HG03060 (cell line): Measurements from ENCODE around the gene NCKIPSD.

Experiments used
- ATAC-seq: cut with Tn5 transposase; IDR thresholded peaks from one replicate; pipeline ENCODE4 v1.9.1; 2021; ENCODE audit warnings: low read depth, moderate number of reproducible peaks; ENCODE audit not compliant: unreplicated experiment

NCKIPSD gene

GRCh38 chr3:48679411-48680391 lies 6.0 kb downstream of the NCKIPSD start:
- no peak for ATAC-seq

DNA sequence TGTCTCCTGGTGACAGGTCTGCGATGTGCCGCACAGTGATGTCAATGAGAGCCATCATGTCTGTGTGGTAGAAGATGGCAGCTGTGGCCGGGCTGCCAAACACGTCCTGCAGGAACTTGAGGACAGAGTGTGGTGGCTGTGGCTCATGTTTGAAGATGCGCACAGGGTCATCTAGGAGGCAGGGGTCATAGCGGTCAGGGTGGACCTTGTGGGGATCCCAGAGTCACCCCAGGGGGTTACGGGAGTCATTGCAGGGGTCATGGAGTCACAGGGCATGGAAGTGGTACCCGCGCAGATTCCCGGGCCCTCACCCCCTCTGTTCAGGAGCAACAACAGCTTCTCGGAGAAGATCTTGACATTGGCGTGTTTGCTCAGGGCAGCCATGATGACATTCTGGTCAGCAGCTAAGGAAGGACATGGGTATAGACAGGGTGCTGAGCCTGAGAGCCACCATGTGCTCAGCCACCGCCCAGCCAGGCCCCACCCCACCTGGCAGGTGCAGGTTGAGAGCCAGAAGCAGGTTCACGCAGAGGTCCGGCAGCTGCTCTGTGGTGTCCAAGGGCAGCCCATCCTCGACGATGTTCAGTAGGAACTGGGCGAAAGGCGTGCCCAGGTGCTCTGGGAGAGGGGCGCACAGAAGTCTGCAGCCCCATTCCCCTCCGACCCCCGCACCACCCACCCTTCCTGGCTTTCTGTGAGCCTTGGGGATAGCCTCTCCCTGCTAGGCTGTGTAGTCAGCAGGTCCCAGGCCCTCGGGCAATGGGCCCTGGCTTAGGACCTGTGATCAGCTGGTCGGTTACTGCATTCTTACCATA lies 6.9 kb downstream of the NCKIPSD start:
- no peak for ATAC-seq

- ATAC-seq = no peak
Observed at GRCh38 chr3:48678056-48678455, 7.7 kb downstream of the NCKIPSD start.

- ATAC-seq = no peak
Observed at GRCh38 chr3:48674505-48674904, 11.2 kb downstream of the NCKIPSD start.

GRCh38 chr3:48672522-48672921 lies 13.2 kb downstream of the NCKIPSD start:
- no peak for ATAC-seq

DNA sequence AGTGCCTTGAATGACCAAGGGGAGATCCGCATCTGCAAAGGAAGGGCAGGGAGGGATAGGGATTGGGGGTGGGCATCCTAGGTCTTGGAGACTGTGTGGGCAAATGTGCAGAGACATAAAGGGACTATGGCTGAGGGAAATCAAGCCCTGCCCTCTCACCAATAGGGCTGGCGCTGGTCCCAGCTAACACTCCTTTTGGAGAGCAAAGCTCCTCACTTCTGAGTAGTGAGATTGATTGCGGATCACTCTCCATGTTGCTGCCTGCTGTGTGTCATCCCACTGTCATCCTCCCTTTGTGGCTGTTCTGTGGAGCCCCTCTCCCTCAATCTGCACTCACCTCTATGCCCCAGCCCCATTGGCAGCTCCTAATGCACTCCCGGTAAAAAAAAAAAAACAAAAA lies 20.8 kb downstream of the NCKIPSD start:
- ATAC-seq = no peak

- ATAC-seq = no peak
Observed at GRCh38 chr3:48664313-48664644, 21.4 kb downstream of the NCKIPSD start.

GRCh38 chr3:48663489-48664312 lies 22.0 kb downstream of the NCKIPSD start:
- ATAC-seq = peak; percentile 71

DNA sequence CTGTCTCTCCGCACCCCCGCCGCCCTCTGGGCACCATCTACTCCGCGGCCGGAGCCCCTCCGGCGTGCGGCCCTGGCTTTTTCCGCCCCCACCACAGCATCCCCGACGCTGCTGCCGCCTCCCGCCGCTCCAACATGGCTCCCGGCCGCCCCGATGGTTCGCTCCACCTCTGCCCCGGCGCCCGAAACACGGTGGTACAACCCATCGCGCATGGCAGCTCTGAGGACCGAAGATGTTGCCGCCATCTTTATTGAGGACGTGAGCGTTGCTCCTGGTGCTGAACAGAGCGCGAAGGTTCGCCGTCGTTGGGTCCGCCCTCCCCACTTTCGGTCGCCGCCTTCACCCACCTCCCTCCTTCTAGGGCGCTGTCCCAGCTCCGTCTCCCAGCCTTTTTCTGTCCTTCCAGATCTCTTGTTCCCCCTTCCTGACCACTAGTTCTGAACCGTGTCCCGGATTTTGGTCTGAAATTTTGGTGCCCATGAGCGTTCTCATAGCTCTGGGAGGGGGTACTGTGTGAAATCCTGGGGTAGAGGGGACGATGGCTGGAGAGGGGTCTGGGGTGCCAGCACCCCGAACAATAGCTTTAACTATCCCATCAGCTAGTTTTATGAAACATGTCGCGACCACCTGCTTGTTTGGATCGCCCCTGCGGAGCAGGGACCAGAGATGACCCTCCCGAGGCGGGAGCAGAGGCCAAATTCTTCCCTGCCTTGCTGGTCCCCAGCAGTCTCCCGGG lies 22.8 kb downstream of the NCKIPSD start, which contains the start of gene CELSR3:
Gene CELSR3, minus strand, starts transcription at position 134 of the 736 bp plus-strand sequence. CDS start 252 bp downstream, outside the sequence.
- ATAC-seq = no peak

- no peak for ATAC-seq
Observed at GRCh38 chr3:48662145-48662752, 23.5 kb downstream of the NCKIPSD start.

DNA sequence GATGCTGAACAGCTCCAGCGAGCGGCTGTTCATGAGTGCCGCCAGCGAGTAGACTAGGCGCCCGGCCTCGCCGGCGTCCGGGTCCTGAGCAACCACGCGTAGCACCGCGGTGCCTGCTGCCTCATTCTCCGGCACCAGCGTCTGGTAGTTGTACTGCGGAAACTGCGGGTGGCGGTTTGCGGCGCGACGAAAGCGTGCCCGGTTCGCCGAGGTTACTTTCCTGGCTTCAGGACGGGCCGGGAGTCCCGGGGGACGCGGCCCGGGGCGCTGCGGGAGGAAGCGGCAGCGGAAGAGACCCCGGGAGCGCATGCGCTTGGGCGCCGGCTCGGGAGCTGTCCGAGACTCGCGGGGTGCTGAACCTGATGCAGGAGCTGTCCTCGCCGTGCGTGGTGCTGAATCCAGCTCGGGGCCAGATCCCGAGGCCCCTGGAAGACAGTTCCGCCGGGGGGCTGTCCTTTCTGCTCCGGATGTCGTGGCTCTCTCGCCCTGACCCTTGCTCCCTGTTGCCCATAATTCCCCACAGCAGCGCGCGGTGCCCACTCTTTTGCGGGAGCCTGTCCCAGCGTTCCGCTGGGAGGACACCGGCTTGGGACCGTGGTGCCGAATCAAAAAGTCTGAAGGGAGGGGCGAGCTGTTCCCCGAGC lies 24.1 kb downstream of the NCKIPSD start:
- no peak for ATAC-seq

GRCh38 chr3:48660800-48661400 lies 24.8 kb downstream of the NCKIPSD start:
- no peak for ATAC-seq

GRCh38 chr3:48656841-48657281 lies 28.9 kb downstream of the NCKIPSD start:
- ATAC-seq = no peak

DNA sequence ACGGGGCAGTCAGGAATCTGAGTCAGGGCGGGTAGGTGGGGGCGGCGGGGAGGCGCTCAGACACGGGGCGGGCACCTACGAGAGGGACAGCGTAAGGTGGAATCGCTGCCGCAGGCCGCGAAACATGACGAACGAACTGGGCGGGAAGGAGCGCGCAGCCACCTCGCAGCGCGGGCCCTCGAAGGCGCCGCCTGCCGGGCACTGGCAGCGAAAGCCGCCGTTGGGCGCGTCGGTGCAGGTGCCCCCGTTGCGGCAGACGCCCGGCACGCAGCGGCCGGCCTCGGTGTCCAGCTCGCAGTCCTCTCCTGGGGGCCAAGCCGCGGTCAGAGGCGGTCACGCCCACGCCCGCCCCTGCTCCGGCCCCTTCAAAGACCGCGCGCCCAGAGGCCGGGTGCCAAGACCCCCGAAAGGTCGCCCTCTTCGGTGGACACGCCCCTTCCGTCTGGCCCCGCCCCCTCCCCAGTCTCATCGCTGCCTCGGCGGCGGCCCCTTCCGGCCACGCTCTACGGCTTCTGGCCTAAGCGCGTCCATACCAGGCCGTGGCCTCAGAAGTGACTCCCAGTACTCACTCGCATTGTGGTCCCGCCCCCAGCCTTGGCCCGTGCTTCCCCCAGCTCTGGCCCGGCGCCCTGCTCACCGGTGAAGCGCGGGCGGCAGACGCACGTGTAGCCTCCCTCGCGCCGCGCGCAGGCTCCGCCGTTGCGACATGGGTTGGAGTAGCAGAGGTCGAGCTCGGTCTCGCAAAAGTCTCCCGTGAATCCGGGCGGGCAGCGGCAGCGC lies 29.5 kb downstream of the NCKIPSD start:
- no peak for ATAC-seq

DNA sequence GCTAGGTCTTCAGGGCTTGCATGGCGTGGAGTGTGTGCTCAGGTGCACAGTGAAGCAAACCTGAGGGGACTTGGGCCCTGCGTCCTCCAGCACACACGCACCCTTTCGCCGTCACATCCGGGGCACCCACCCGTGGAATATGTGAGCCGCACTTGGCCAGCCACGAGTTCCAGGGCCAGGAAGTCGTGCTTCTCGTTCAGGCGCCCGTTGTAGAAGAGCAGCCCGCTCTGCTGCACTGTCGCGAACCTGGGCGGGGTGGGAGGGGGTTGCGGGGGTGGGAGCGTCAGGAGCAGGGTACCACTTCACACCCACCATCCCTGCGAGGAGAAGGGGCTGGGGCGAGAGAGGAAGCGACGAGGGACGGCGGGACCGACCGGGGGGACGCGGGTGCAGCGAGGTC lies 30.1 kb downstream of the NCKIPSD start:
- ATAC-seq = no peak

GRCh38 chr3:48655063-48655462 lies 30.7 kb downstream of the NCKIPSD start:
- ATAC-seq = no peak

DNA sequence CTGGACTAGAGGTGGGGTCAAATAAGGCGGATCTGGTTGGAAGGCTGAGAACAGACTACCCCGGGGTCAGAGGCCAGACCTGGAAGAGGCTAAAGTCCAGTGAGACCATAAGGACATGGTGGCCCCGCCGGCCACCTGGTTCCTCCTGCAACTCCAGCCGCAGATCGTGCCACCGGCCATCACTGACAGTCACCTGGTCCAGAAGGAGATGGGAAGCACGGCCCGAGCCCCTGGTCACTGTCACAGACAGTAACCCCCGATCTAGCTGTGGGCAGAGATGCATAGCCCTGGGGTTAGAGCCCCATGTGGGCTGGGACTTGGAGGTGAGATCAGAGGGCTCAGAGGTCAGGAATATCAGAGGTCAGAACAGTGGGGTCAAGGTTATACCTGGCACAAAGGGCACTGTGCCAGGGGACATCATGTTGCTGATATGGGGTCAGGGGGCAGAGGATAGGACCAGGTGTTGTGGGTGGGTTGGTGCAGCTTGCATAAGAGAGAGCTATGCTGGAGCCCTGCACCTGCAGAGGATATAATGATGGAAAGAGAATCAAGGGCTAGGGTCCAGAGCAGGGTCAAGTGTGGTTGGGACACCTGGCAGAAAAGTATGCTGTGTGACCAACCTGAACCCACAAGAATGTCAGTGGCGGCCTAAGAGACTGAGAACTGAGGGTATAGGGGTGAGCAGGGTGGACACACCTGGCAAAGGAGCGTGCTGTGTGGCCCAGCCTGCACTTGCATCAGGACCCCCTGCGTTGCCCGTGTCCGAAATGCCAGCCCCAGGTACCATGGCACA lies 32.6 kb downstream of the NCKIPSD start:
- no peak for ATAC-seq
